H9 (cell line): ENCODE data around the gene AATK. TPM values are rescaled to one million over a fixed set of nuclear protein-coding genes. Genes with fewer than 3 reads are reported as not detected.
A peak's percentile ranks its signal among the peaks of the same experiment; 100 is the strongest.

ENCODE experiments used
- DNase-seq: peaks from one replicate; pipeline ENCODE4 v3.0.0-alpha.2; 2017
- H2AFZ ChIP-seq: one replicate; pipeline ENCODE4 v1.6.1; 2013; ENCODE audit warnings: mild to moderate bottlenecking, low read length, control low read depth, moderate library complexity
- H2AK5ac ChIP-seq: 2 replicates; pipeline ENCODE4 v1.6.1; 2013; ENCODE audit warnings: low read length, control low read depth, mixed read lengths; ENCODE audit not compliant: insufficient read length
- H2BK120ac ChIP-seq: one replicate; pipeline ENCODE4 v1.6.1; 2013; ENCODE audit warnings: low read depth, mild to moderate bottlenecking, low read length, control low read depth, inconsistent platforms; ENCODE audit not compliant: poor library complexity, severe bottlenecking
- H2BK12ac ChIP-seq: 2 replicates; pipeline ENCODE4 v1.6.1; 2013; ENCODE audit warnings: low read length, control low read depth, mixed read lengths, low read depth; ENCODE audit not compliant: insufficient read length
- H2BK15ac ChIP-seq: 2 replicates; pipeline ENCODE4 v1.6.1; 2013; ENCODE audit warnings: low read depth, low read length, control low read depth
- H2BK20ac ChIP-seq: one replicate; pipeline ENCODE4 v1.6.1; 2013; ENCODE audit warnings: low read depth, mild to moderate bottlenecking, low read length, control low read depth, inconsistent platforms; ENCODE audit not compliant: poor library complexity, severe bottlenecking
- H2BK5ac ChIP-seq: 2 replicates; pipeline ENCODE4 v1.6.1; 2013; ENCODE audit warnings: low read length, control low read depth, mixed read lengths; ENCODE audit not compliant: insufficient read length
- H3K14ac ChIP-seq: 2 replicates; pipeline ENCODE4 v1.6.1; 2013; ENCODE audit warnings: low read length, control low read depth; ENCODE audit not compliant: insufficient read depth
- H3K18ac ChIP-seq: 2 replicates; pipeline ENCODE4 v1.6.1; 2013; ENCODE audit warnings: low read depth, mild to moderate bottlenecking, mixed read lengths, low read length, control low read depth; ENCODE audit not compliant: insufficient read length
- H3K23ac ChIP-seq: 2 replicates; pipeline ENCODE4 v1.6.1; 2013; ENCODE audit warnings: low read length, control low read depth, mixed read lengths, low read depth; ENCODE audit not compliant: insufficient read length
- H3K23me2 ChIP-seq: 2 replicates; pipeline ENCODE4 v1.6.1; 2013; ENCODE audit warnings: low read depth, mild to moderate bottlenecking, mixed read lengths, low read length, control low read depth; ENCODE audit not compliant: insufficient read length, poor library complexity, severe bottlenecking
- H3K27ac ChIP-seq: 2 replicates; pipeline ENCODE4 v1.5.1; 2013; ENCODE audit warnings: low read length, control low read depth, mixed read lengths, low read depth; ENCODE audit not compliant: insufficient read length
- H3K27me3 ChIP-seq: 2 replicates; pipeline ENCODE4 v1.6.1; 2013; ENCODE audit warnings: low read length, control low read depth, inconsistent platforms; ENCODE audit not compliant: insufficient read depth
- H3K4ac ChIP-seq: 2 replicates; pipeline ENCODE4 v1.6.1; 2013; ENCODE audit warnings: low read depth, mild to moderate bottlenecking, control low read depth, inconsistent platforms, low read length, moderate library complexity
- H3K4me1 ChIP-seq: 2 replicates; pipeline ENCODE4 v1.6.1; 2013; ENCODE audit warnings: low read length, control low read depth, inconsistent platforms; ENCODE audit not compliant: insufficient read depth
- H3K4me2 ChIP-seq: 2 replicates; pipeline ENCODE4 v1.6.1; 2013; ENCODE audit warnings: low read length, control low read depth, mixed read lengths; ENCODE audit not compliant: insufficient read length, insufficient read depth
- H3K56ac ChIP-seq: 2 replicates; pipeline ENCODE4 v1.6.1; 2013; ENCODE audit warnings: low read depth, mild to moderate bottlenecking, mixed read lengths, low read length, control low read depth; ENCODE audit not compliant: insufficient read length
- H3K79me1 ChIP-seq: 2 replicates; pipeline ENCODE4 v1.6.1; 2013; ENCODE audit warnings: low read depth, mild to moderate bottlenecking, moderate library complexity, low read length, control low read depth, inconsistent platforms; ENCODE audit not compliant: insufficient read depth, poor library complexity, severe bottlenecking
- H3K79me2 ChIP-seq: 2 replicates; pipeline ENCODE4 v1.6.1; 2013; ENCODE audit warnings: low read length, control low read depth, inconsistent platforms; ENCODE audit not compliant: insufficient read depth
- H3K9ac ChIP-seq: 2 replicates; pipeline ENCODE4 v1.6.1; 2013; ENCODE audit warnings: low read length, control low read depth, mixed read lengths; ENCODE audit not compliant: insufficient read length; ENCODE audit errors: extremely low read depth
- H3K9me3 ChIP-seq: one replicate; pipeline ENCODE4 v1.6.1; 2013; ENCODE audit warnings: low read depth, low read length, inconsistent platforms; ENCODE audit not compliant: control insufficient read depth
- H3T11ph ChIP-seq: one replicate; pipeline ENCODE4 v1.6.1; 2013; ENCODE audit warnings: mild to moderate bottlenecking, low read length, control low read depth, inconsistent platforms
- H4K20me1 ChIP-seq: one replicate; pipeline ENCODE4 v1.6.1; 2013; ENCODE audit not compliant: control insufficient read depth, insufficient read length, insufficient read depth
- H4K5ac ChIP-seq: 2 replicates; pipeline ENCODE4 v1.6.1; 2013; ENCODE audit warnings: low read depth, mild to moderate bottlenecking, mixed read lengths, low read length, control low read depth; ENCODE audit not compliant: insufficient read length
- H4K8ac ChIP-seq: replicated peaks from 2 replicates; pipeline ENCODE4 v1.6.1; 2013; ENCODE audit warnings: low read length, control low read depth, mixed read lengths, low read depth; ENCODE audit not compliant: insufficient read length
- H4K91ac ChIP-seq: 2 replicates; pipeline ENCODE4 v1.6.1; 2013; ENCODE audit warnings: low read depth, mild to moderate bottlenecking, moderate library complexity, mixed read lengths, low read length, control low read depth; ENCODE audit not compliant: insufficient read length
- H3K27ac Mint-ChIP-seq, 3 experiments: 2 replicates in 2 of 3; 3 replicates in 1 of 3; pipeline ENCODE4 v1.8.0; 2020 to 2021; ENCODE audit warnings: mixed read lengths in 3 of 3, mild to moderate bottlenecking in 1 of 3, moderate library complexity in 1 of 3
- H3K27me3 Mint-ChIP-seq: 2 replicates; pipeline ENCODE4 v1.8.0; 2021; ENCODE audit warnings: low read depth, mild to moderate bottlenecking, moderate library complexity, mixed read lengths
- H3K36me3 Mint-ChIP-seq, 3 experiments: 2 replicates in 2 of 3; 3 replicates in 1 of 3; pipeline ENCODE4 v1.8.0; 2020 to 2021; ENCODE audit warnings: low read depth in 3 of 3, mixed read lengths in 3 of 3; ENCODE audit not compliant: insufficient read depth in 1 of 3
- H3K4me1 Mint-ChIP-seq, 2 experiments: 2 replicates each; pipeline ENCODE4 v1.8.0; 2020; ENCODE audit warnings: mixed read lengths in 2 of 2
- H3K4me3 Mint-ChIP-seq, 2 experiments: 2 replicates in 1 of 2; 3 replicates in 1 of 2; pipeline ENCODE4 v1.8.0; 2020 to 2021; ENCODE audit warnings: mild to moderate bottlenecking in 2 of 2, mixed read lengths in 2 of 2, moderate library complexity in 1 of 2
- H3K9me3 Mint-ChIP-seq, 2 experiments: 2 replicates in 1 of 2; 3 replicates in 1 of 2; pipeline ENCODE4 v1.8.0; 2020; ENCODE audit warnings: mild to moderate bottlenecking in 2 of 2, mixed read lengths in 2 of 2, moderate library complexity in 1 of 2
- WGBS: extraction: QIAGEN DNeasy Blood & Tissue Kit; methylation state at CpG from one replicate; pipeline ENCODE4 v1.1.7; 2013; ENCODE audit warnings: missing lambda C conversion rate, low lambda C conversion rate, mixed read lengths; ENCODE audit not compliant: insufficient read length; ENCODE audit errors: extremely low coverage; 5-methylcytosine and 5-hydroxymethylcytosine counted together
- total RNA-seq: library from RNA; stranded (reverse); gene quantifications from 2 replicates; pipeline ENCODE4 v1.2.1, GENCODE V29; 2021
- TF ChIP-seq, protein P1 (sequence below): fragments of 200-600 bp; sonication (generic); conservative IDR thresholded peaks from 3 replicates; pipeline ENCODE4 v1.8.0; 2021; ENCODE audit warnings: antibody characterized with exemption, mild to moderate bottlenecking

AATK gene
- total RNA-seq, 1 experiment from 2014 or later, result 2.4 TPM

GRCh38 chr17:81075307-81075706 is 90.7 kb downstream of the AATK start:
- no peaks in the 10 kb centered on the region for H3K23me2 ChIP-seq
- no peaks in the 10 kb centered on the region for H3K4me1 ChIP-seq
- no peak overlapping the region; the same call in 1 of the 2 replicates for H3K14ac ChIP-seq
- Mint-ChIP-seq H3K27ac (peak overlapping the region in 2 of 3 experiments; percentile 77 to 81; a peak in 5 of 7 replicates), H3K9me3 (no peaks in the 10 kb centered on the region), H3K27me3 (no peaks in the 10 kb centered on the region), H3K4me3 (no peak overlapping the region), H3K36me3 (no peaks in the 10 kb centered on the region; a peak in 2 of 7 replicates), H3K4me1 (peaks cover 16 to 28% of the 10 kb centered on the region in 2 experiments)
- H3K27ac ChIP-seq, result no peak overlapping the region
- H3T11ph ChIP-seq, result no peak overlapping the region
- no peak overlapping the region for H2BK20ac ChIP-seq
- TF ChIP-seq, protein P1, sequence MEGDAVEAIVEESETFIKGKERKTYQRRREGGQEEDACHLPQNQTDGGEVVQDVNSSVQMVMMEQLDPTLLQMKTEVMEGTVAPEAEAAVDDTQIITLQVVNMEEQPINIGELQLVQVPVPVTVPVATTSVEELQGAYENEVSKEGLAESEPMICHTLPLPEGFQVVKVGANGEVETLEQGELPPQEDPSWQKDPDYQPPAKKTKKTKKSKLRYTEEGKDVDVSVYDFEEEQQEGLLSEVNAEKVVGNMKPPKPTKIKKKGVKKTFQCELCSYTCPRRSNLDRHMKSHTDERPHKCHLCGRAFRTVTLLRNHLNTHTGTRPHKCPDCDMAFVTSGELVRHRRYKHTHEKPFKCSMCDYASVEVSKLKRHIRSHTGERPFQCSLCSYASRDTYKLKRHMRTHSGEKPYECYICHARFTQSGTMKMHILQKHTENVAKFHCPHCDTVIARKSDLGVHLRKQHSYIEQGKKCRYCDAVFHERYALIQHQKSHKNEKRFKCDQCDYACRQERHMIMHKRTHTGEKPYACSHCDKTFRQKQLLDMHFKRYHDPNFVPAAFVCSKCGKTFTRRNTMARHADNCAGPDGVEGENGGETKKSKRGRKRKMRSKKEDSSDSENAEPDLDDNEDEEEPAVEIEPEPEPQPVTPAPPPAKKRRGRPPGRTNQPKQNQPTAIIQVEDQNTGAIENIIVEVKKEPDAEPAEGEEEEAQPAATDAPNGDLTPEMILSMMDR, result no peak
- H3K4ac ChIP-seq, result no peak overlapping the region
- H2BK120ac ChIP-seq, result no peak overlapping the region
- no peak overlapping the region for H2BK5ac ChIP-seq
- H2AK5ac ChIP-seq, result no peak overlapping the region
- H2AFZ ChIP-seq, result no peak overlapping the region
- H4K8ac ChIP-seq, result no peak overlapping the region
- no peak overlapping the region for H4K5ac ChIP-seq
- H3K79me1 ChIP-seq, result no peaks in the 10 kb centered on the region
- no peak overlapping the region for H3K4me2 ChIP-seq
- peaks cover 5% of the 10 kb centered on the region for H4K20me1 ChIP-seq
- DNase-seq, result no peak
- H3K27me3 ChIP-seq, result no peaks in the 10 kb centered on the region
- no peaks in the 10 kb centered on the region for H3K9me3 ChIP-seq
- H3K56ac ChIP-seq, result no peak overlapping the region
- WGBS, result no CpG with 5 or more reads among the region's 17 CpGs
- H2BK12ac ChIP-seq, result no peak overlapping the region
- H3K23ac ChIP-seq, result no peak overlapping the region
- H4K91ac ChIP-seq, result no peak overlapping the region
- no peak overlapping the region for H3K9ac ChIP-seq
- H3K79me2 ChIP-seq, result no peaks in the 10 kb centered on the region
- H2BK15ac ChIP-seq, result no peak overlapping the region
- H3K18ac ChIP-seq, result no peak overlapping the region
